Subcutaneous abdominal adipose tissue (tissue), 5 donors: Measurements from ENCODE around the gene NXPH1.

ENCODE experiments used
- H3K27ac ChIP-seq: one replicate; pipeline ENCODE4 v1.7.0; 2013; ENCODE audit warnings: low read depth, mild to moderate bottlenecking, inconsistent platforms, low read length, moderate library complexity
- H3K27me3 ChIP-seq, 5 donors: one replicate each; pipeline ENCODE4 v1.7.0; 2013; ENCODE audit warnings: low read length in 5 of 5, inconsistent platforms in 1 of 5; ENCODE audit not compliant: control insufficient read depth in 5 of 5, insufficient read depth in 4 of 5
- H3K36me3 ChIP-seq, 5 donors: one replicate each; pipeline ENCODE4 v1.7.0; 2013; ENCODE audit warnings: low read length in 5 of 5; ENCODE audit not compliant: control insufficient read depth in 5 of 5, insufficient read depth in 5 of 5
- H3K4me1 ChIP-seq, 5 donors: one replicate each; pipeline ENCODE4 v1.7.0; 2013; ENCODE audit warnings: low read length in 5 of 5, mild to moderate bottlenecking in 3 of 5, moderate library complexity in 1 of 5; ENCODE audit not compliant: control insufficient read depth in 5 of 5, insufficient read depth in 5 of 5
- H3K4me3 ChIP-seq, 5 donors: one replicate each; pipeline ENCODE4 v1.7.0; 2013; ENCODE audit warnings: low read length in 5 of 5, low read depth in 1 of 5
- H3K9ac ChIP-seq, 5 donors: one replicate each; pipeline ENCODE4 v1.7.0; 2013; ENCODE audit warnings: low read length in 5 of 5, mild to moderate bottlenecking in 4 of 5, moderate library complexity in 3 of 5
- H3K9me3 ChIP-seq, 5 donors: one replicate each; pipeline ENCODE4 v1.7.0; 2013; ENCODE audit warnings: low read length in 5 of 5; ENCODE audit not compliant: control insufficient read depth in 5 of 5
- donor health status: healthy.
- donor health status: healthy.
- donor health status: healthy.
- donor health status: healthy.
- donor health status: healthy.

NXPH1 gene

DNA sequence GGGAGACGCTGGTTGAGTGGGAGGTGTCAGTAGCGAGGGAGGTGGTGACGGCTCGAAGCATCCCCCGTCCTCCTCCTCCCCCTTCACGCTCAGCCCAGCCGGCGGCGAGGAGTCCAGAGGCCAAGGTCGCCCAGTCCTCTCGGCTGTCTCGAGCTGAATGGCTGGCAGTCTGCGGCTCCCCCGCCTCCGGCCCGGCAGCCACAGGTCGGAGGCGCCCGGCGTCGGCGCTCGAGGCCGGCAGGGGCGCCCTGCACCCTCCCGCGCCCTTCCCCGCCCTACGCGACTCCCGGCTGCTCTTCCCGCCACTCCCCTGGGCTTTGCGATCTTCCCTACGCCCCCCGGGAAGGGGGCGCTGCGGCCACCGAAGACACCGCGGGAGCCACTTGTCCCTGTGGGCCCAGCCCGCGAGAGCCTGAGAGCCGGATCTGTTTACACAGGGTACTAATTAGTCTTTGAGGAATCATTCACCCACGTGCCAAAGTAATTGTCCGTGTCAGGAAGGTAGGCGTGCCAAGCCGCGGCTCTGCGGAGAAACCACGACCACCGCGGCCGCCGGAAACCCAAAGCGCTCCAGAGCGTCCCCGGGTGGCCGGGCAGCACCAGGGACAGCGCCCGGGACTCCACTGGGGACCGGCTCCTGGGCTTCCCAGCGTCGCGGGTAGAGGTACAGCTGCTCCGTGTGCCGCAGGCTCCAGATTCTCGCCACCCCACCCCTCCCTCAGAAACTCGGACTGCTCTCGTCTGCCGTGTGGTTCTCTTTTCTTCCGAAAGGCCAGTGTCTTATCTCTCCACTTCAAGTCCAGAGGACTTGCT lies at the start of gene NXPH1:
Gene NXPH1 (plus strand): TSS at position 133 of the 813 bp plus-strand sequence.
- Histone ChIP-seq H3K9me3 (no peaks in the 10 kb centered on the region), H3K9ac (no peak within 1 kb of the TSS), H3K36me3 (no peaks in the 10 kb centered on the region), H3K27ac (no peak within 1 kb of the TSS), H3K4me1 (peaks cover 0 to 15% (median 13%) of the 10 kb centered on the region in 5 donors), H3K4me3 (peak within 1 kb of the TSS in 1 of 5 donors; percentile 18), H3K27me3 (peaks cover 46 to 66% (median 50%) of the 10 kb centered on the region in 5 donors)

DNA sequence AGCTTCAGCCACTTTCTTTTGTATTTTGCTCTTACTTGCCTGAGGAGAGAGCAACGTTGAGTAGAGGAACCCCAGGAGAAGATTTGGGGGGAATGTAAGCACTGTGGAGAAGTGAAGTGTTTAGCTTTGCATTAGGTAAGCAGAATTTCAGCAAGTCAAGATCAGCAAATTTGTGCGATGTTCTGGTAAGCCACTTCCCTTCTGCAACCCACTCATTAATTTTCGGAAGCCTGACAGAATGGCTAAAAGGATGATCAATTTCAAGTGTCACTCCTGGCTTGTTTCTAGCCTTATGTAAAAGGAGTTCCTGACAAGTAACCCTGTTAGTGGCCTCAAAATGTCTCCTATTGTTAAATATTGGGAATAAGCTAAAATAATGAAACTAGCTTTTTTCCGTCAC lies 48.5 kb upstream of the NXPH1 start:
- H3K36me3 ChIP-seq = no peaks in the 10 kb centered on the region
- no peaks in the 10 kb centered on the region for H3K9me3 ChIP-seq
- no peaks in the 10 kb centered on the region for H3K27me3 ChIP-seq
- H3K27ac ChIP-seq = no peak overlapping the region
- H3K4me3 ChIP-seq = no peak overlapping the region
- no peak overlapping the region for H3K9ac ChIP-seq
- no peaks in the 10 kb centered on the region for H3K4me1 ChIP-seq

DNA sequence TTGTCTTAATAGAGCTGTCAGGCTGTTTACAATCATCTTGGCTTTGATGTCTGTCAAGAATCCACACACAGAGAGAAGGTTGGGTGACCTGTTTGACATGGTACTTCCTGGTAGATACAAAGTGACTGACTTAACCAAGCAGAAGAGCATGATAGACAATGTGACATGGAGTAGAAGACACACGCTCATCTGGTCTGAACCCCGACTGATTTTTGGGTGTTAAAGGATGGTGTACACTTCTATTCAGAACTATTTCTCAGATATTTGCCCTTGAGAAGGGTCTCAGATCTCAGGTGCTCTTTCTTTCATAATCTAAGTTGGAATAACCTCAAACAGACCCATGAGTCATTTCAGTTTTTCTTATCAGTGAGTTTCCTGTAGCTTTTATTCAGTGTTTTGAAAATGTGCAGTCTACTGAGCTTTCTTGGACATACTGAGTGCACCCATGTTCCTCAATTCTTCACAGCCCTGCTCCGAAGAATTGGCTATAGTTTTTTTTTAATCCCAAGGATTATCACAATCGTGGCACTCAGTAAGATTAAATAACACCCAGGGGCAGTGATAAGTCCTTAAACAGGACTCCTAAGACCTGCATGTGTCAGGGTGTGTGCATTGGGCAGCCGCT lies 46.4 kb upstream of the NXPH1 start:
- H3K27me3 ChIP-seq = peaks cover 0 to 3% (median 0%) of the 10 kb centered on the region in 5 donors
- no peaks in the 10 kb centered on the region for H3K9me3 ChIP-seq
- H3K4me3 ChIP-seq = no peak overlapping the region
- no peaks in the 10 kb centered on the region for H3K4me1 ChIP-seq
- no peak overlapping the region for H3K9ac ChIP-seq
- no peak overlapping the region for H3K27ac ChIP-seq
- no peaks in the 10 kb centered on the region for H3K36me3 ChIP-seq

DNA sequence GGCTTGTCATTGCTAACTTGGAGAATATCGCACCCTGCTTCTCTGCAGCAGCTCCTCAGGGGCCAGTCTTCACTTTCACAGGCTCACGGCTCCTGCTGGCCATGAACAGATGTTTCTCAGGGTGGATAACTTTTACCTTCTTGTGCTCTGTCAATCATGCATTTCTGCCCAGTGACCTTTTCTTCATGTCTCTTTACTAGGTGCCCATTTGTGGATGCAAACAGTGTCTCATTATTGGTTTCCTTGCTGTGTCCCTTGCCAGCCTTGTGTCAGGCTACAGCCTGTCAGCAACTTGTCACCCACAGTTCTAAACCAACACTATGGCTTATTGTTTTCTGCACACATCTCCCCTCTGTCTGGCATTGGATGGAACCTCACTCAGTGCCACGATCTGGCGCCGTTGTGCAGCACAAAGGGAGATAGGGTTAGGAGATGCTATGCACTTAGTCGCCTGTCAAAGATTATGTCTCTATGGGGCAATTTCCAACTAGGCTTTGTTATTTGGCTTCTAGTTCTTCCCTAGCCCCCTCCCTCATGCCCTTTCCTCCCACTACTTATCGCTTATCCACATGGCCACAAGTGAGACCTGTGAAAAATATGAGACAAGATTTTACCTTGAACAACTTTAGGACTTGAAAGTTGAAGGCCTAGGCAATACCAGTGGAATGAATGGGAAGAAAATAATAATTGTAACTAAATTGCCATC lies 45.7 kb upstream of the NXPH1 start:
- Histone ChIP-seq H3K36me3 (no peaks in the 10 kb centered on the region), H3K4me3 (no peak overlapping the region), H3K27ac (no peak overlapping the region), H3K9ac (no peak overlapping the region), H3K4me1 (no peaks in the 10 kb centered on the region), H3K9me3 (no peaks in the 10 kb centered on the region), H3K27me3 (peaks cover 0 to 3% (median 2%) of the 10 kb centered on the region in 5 donors)

DNA sequence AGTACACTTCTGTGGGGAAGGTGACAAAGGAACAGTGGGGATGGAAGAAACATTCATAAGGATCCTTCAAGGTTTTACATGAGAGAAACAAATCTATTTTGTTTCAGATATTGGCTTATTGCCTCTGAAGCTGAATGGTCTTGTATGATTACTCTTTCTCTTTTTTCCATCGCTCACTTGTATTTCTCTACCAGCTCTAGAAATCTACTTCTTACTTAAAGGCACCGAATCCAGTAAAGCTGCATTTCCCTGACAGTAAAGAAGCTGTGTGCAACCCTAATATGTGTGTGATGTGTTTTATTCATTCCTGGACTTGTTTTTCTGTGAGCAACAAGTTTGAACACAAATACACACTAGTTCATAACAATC lies 45.2 kb upstream of the NXPH1 start:
- H3K4me1 ChIP-seq = no peaks in the 10 kb centered on the region
- no peak overlapping the region for H3K9ac ChIP-seq
- no peaks in the 10 kb centered on the region for H3K9me3 ChIP-seq
- H3K36me3 ChIP-seq = no peaks in the 10 kb centered on the region
- H3K4me3 ChIP-seq = no peak overlapping the region
- no peak overlapping the region for H3K27ac ChIP-seq
- peaks cover 0 to 3% (median 2%) of the 10 kb centered on the region in 5 donors for H3K27me3 ChIP-seq

DNA sequence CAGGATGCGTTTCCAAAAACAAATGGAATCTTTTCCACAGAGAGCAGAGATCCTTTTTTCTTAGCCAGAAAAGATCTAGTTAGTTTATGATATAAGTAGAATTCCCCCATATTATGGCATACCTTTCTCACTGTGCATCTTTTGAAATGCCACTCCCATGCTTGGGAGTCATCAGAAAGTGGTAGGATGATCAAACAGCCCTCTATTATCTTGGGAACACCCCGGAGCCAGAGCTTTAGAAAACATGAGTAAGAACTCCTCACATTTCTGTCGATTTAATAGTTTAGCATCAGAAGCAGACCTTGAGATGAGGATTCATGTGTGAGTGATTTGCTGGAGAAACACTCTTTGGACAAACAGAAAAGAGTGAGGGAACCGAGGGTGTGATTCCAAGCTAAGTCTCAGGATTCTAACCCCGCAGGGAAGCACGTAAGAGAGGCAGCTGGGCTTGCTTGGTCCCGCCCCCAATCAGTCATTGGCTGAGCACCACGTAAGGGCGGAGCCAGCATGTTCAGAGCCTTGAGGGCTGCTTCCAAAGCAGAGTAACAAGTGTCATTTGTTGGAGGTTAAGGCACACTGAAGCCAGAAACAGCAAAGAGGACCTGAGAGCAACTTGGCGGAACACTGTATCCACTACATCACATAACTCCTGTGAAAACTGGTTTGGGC lies 43.7 kb upstream of the NXPH1 start:
- Histone ChIP-seq H3K27me3 (peaks cover 0 to 3% (median 3%) of the 10 kb centered on the region in 5 donors), H3K27ac (no peak overlapping the region), H3K9me3 (no peaks in the 10 kb centered on the region), H3K36me3 (no peaks in the 10 kb centered on the region), H3K9ac (no peak overlapping the region), H3K4me3 (no peak overlapping the region), H3K4me1 (no peaks in the 10 kb centered on the region)

DNA sequence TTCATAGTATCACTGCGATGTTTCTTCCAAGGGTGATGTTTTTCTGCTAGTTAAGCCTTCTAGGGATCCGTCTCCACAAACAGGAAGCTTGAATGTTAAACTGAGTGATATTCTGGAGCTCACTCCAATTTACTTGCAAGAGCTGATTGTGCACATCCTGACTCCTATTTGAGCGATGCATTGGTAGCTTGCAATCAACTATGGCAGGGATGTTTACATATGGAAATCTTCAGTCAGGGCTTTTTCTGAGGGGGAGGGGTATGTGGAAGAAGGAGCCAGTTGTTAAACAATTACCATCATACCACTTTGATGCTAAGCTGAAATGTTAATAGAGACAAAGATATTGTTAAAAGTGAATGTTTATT lies 43.2 kb upstream of the NXPH1 start:
- Histone ChIP-seq H3K9ac (no peak overlapping the region), H3K9me3 (no peaks in the 10 kb centered on the region), H3K27ac (no peak overlapping the region), H3K4me3 (no peak overlapping the region), H3K36me3 (no peaks in the 10 kb centered on the region), H3K27me3 (peaks cover 0 to 3% (median 3%) of the 10 kb centered on the region in 5 donors), H3K4me1 (no peaks in the 10 kb centered on the region)

DNA sequence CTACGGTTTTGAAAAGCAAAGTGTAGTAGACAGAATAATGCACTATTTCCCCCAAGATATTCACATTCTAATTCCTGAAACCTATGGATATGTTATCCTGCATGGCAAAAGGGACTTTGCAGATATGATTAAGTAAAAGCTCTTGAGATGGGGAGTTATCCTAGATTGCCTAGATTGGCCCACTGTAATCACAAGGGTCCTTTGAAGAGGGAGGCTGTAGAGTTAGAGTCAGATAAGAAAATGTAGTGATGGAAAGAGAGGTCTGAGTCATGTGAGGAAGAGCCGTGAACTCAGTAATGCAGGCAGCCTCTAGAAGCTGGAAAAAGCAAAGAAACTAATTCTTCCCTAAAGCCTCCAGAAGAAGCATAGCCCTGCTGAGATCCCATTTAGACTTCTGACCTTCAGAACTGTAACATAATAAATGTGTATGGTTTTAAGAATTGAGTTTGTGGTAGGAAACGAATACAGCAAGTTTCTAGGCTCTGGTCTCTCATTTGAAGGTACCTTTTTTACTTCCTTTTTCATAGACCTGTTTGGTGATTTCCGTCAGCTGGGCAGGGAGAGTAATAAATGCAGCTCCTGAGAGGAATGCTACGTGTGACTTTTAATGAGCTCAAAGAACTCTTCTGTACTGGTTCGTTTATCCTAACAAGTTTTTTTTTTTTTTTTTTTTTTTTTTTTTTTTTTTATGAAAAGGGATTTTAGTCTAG lies 41.9 kb upstream of the NXPH1 start:
- H3K9me3 ChIP-seq = no peaks in the 10 kb centered on the region
- no peak overlapping the region for H3K27ac ChIP-seq
- H3K4me1 ChIP-seq = no peaks in the 10 kb centered on the region
- no peak overlapping the region for H3K4me3 ChIP-seq
- peaks cover 0 to 3% (median 3%) of the 10 kb centered on the region in 5 donors for H3K27me3 ChIP-seq
- no peak overlapping the region for H3K9ac ChIP-seq
- H3K36me3 ChIP-seq = no peaks in the 10 kb centered on the region

DNA sequence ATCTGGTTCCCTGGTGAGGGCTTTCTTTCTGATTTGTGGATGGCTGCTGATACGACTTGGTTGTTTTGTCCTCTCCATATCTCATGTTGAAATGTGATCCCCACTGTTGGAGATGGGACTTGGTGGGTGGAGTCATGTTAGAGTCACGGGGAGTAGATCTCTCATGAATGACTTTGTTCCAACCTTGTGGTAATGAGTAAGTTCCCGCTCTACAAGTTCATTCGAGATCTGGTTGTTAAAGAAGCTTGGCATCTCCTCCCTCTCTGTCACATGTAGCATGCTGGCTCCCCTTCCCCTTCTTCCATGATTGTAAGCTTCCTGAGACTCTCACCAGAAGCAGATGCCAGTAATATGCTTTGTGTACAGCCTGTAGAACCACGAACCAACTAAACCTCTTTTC lies 37.1 kb upstream of the NXPH1 start:
- Histone ChIP-seq H3K4me3 (no peak overlapping the region), H3K36me3 (no peaks in the 10 kb centered on the region), H3K27ac (no peak overlapping the region), H3K4me1 (no peaks in the 10 kb centered on the region), H3K9me3 (no peaks in the 10 kb centered on the region), H3K9ac (no peak overlapping the region), H3K27me3 (peaks cover 0 to 3% (median 2%) of the 10 kb centered on the region in 5 donors)
